BJ (cell line): ENCODE data around the gene GABRR1. TPM values are rescaled to one million over a fixed set of nuclear protein-coding genes. Genes with fewer than 3 reads are reported as not detected.

ENCODE experiments used
- CTCF ChIA-PET: fragments of 350-600 bp; formaldehyde crosslinking; extraction: SDS; loops from one replicate; lab custom pipeline; 2021; ENCODE audit warnings: antibody characterized with exemption, inconsistent platforms; lab: Yijun Ruan, JAX
- POLR2A ChIA-PET: fragments of 300-600 bp; sonication (Branson Sonifier 250); formaldehyde crosslinking; extraction: SDS; loops from one replicate; lab custom pipeline; 2021; ENCODE audit warnings: antibody characterized with exemption; lab: Charles Lee
- DNase-seq: peaks from one replicate; pipeline ENCODE4 v3.0.0-alpha.2; 2011; ENCODE audit warnings: low read depth
- H3K27me3 ChIP-seq: 2 replicates; pipeline ENCODE4 v1.6.0; 2011; ENCODE audit warnings: low read length; ENCODE audit not compliant: control insufficient read depth, insufficient read depth
- H3K36me3 ChIP-seq: 2 replicates; pipeline ENCODE4 v1.5.1; 2011; ENCODE audit warnings: low read length; ENCODE audit not compliant: control insufficient read depth, insufficient read depth
- H3K4me3 ChIP-seq: 2 replicates; pipeline ENCODE4 v1.5.1; 2011; ENCODE audit warnings: low read depth, mild to moderate bottlenecking, control low read depth, low read length
- CTCF ChIP-seq: IDR thresholded peaks from 2 replicates; pipeline ENCODE4 v1.5.1; 2011; ENCODE audit warnings: low read depth, mild to moderate bottlenecking, control low read depth, inconsistent platforms, low read length, moderate library complexity; ENCODE audit not compliant: insufficient read depth
- polyA plus RNA-seq: library from polyadenylated mRNA; depleted of rRNA; stranded (reverse); fragments of >200 nt; gene quantifications from 2 replicates; pipeline ENCODE4 v1.2.3, GENCODE V29; 2011

GABRR1 gene
- polyA plus RNA-seq, 1 experiment: not detected

GRCh38 chr6:89200706-89201215 is 16.4 kb downstream of the GABRR1 start:
- CTCF ChIA-PET: no interaction called here

GRCh38 chr6:89199579-89199978 is 17.6 kb downstream of the GABRR1 start:
- no peak for TF ChIP-seq CTCF
- no peaks in the 10 kb centered on the region for H3K27me3 ChIP-seq
- H3K4me3 ChIP-seq: no peak overlapping the region
- H3K36me3 ChIP-seq: no peaks in the 10 kb centered on the region
- POLR2A ChIA-PET: no interaction called here
- DNase-seq: no peak
- CTCF ChIA-PET: no interaction called here

More at GRCh38 chr6:89200706-89201215, 16.4 kb downstream of the GABRR1 start:
- POLR2A ChIA-PET: no interaction called here
- no peak for TF ChIP-seq CTCF
- DNase-seq: no peak
- Histone ChIP-seq H3K27me3 (no peaks in the 10 kb centered on the region), H3K4me3 (no peak overlapping the region), H3K36me3 (no peaks in the 10 kb centered on the region)

- CTCF ChIA-PET: no interaction called here
Observed at GRCh38 chr6:89198235-89198634, 18.9 kb downstream of the GABRR1 start.

GRCh38 chr6:89197141-89197540 is 20.0 kb downstream of the GABRR1 start:
- DNase-seq: no peak
- no peaks in the 10 kb centered on the region for H3K27me3 ChIP-seq
- ChIA-PET POLR2A (no interaction called here), CTCF (no interaction called here)
- no peak overlapping the region for H3K4me3 ChIP-seq
- TF ChIP-seq CTCF: no peak
- H3K36me3 ChIP-seq: no peaks in the 10 kb centered on the region

More at GRCh38 chr6:89198235-89198634, 18.9 kb downstream of the GABRR1 start:
- POLR2A ChIA-PET: no interaction called here
- no peaks in the 10 kb centered on the region for H3K27me3 ChIP-seq
- no peak for TF ChIP-seq CTCF
- no peak overlapping the region for H3K4me3 ChIP-seq
- H3K36me3 ChIP-seq: no peaks in the 10 kb centered on the region
- DNase-seq: no peak

GRCh38 chr6:89194559-89194958 is 22.6 kb downstream of the GABRR1 start:
- no peak overlapping the region for H3K4me3 ChIP-seq
- no peak for TF ChIP-seq CTCF
- H3K36me3 ChIP-seq: no peaks in the 10 kb centered on the region
- no peaks in the 10 kb centered on the region for H3K27me3 ChIP-seq
- POLR2A ChIA-PET: no interaction called here
- no peak for DNase-seq
- CTCF ChIA-PET: no interaction called here
